K562 (cell line): Measurements from ENCODE around the gene NDRG4. TPM values are rescaled to one million over a fixed set of nuclear protein-coding genes. Genes with fewer than 3 reads are reported as not detected.

Experiments used
- BCOR ChIP-seq: fragments of 450-650 bp; IDR thresholded peaks from 2 replicates; pipeline ENCODE4 v1.6.1; 2016
- CC2D1A ChIP-seq: fragments of 450-650 bp; IDR thresholded peaks from 2 replicates; pipeline ENCODE4 v1.6.1; 2017; ENCODE audit warnings: mild to moderate bottlenecking
- CHD2 ChIP-seq: IDR thresholded peaks from 2 replicates; pipeline ENCODE4 v1.6.1; 2011; ENCODE audit warnings: low read depth, low read length
- DMBX1 ChIP-seq: fragments of 250-450 bp; sonication (Bioruptor Pico); IDR thresholded peaks from 2 replicates; pipeline ENCODE4 v1.8.0; 2022; ENCODE audit warnings: inconsistent platforms, mild to moderate bottlenecking, moderate library complexity, borderline replicate concordance
- ETV1 ChIP-seq: fragments of 450-650 bp; conservative IDR thresholded peaks from 2 replicates; pipeline ENCODE4 v1.6.1; 2016; ENCODE audit warnings: missing genetic modification characterization, control low read depth, low read depth, missing compliant biosample characterization
- KAT2B ChIP-seq: IDR thresholded peaks from one replicate; pipeline ENCODE4 v1.6.1; 2012; ENCODE audit warnings: low read depth, mild to moderate bottlenecking, control low read depth, inconsistent platforms, low read length, moderate library complexity
- KAT8 ChIP-seq: fragments of 450-650 bp; IDR thresholded peaks from 2 replicates; pipeline ENCODE4 v1.6.1; 2016; ENCODE audit warnings: low read depth, mild to moderate bottlenecking
- KDM5B ChIP-seq: fragments of 200-600 bp; sonication (generic); IDR thresholded peaks from 2 replicates; pipeline ENCODE4 v1.6.1; 2012; ENCODE audit warnings: low read depth, mild to moderate bottlenecking, moderate library complexity, low read length, control low read depth, inconsistent platforms; ENCODE audit not compliant: insufficient replicate concordance
- KLF1 ChIP-seq: fragments of 450-650 bp; IDR thresholded peaks from 2 replicates; pipeline ENCODE4 v1.6.1; 2016; ENCODE audit warnings: missing genetic modification characterization, missing compliant biosample characterization
- RBBP5 ChIP-seq: fragments of 200-600 bp; sonication (generic); IDR thresholded peaks from 2 replicates; pipeline ENCODE4 v1.6.1; 2012; ENCODE audit warnings: borderline replicate concordance, mild to moderate bottlenecking, low read length, control low read depth, inconsistent platforms; ENCODE audit not compliant: insufficient read depth, poor library complexity, severe bottlenecking
- SAFB ChIP-seq: fragments of 200-400 bp; formaldehyde crosslinking; IDR thresholded peaks from 2 replicates; pipeline ENCODE4 v1.6.1; 2017; ENCODE audit warnings: low read depth, low read length, borderline replicate concordance
- SETDB1 ChIP-seq: IDR thresholded peaks from one replicate; pipeline ENCODE4 v1.6.1; 2012; ENCODE audit warnings: low read length, control low read depth, inconsistent platforms
- YY1 ChIP-seq, 3 experiments: IDR thresholded peaks; 2 replicates each; pipeline ENCODE4 v1.6.1; 2011; ENCODE audit warnings: low read length in 2 of 3, mild to moderate bottlenecking in 2 of 3, moderate library complexity in 2 of 3, borderline replicate concordance in 1 of 3, control low read depth in 1 of 3, low read depth in 1 of 3; ENCODE audit not compliant: insufficient read depth in 3 of 3, insufficient replicate concordance in 2 of 3, control insufficient read depth in 1 of 3, insufficient read length in 1 of 3; ENCODE audit errors: extremely low read depth in 1 of 3
- ZNF79 ChIP-seq: fragments of 250-450 bp; sonication (Bioruptor Pico); IDR thresholded peaks from 2 replicates; pipeline ENCODE4 v1.4.0; 2020; ENCODE audit warnings: low read depth, mild to moderate bottlenecking, moderate library complexity
- ZZZ3 ChIP-seq: fragments of 450-650 bp; IDR thresholded peaks from 2 replicates; pipeline ENCODE4 v1.6.1; 2016; ENCODE audit warnings: antibody characterized with exemption, mild to moderate bottlenecking, moderate library complexity
- polyA plus RNA-seq, 8 experiments: library from polyadenylated mRNA; depleted of rRNA in 4 of 8; stranded (reverse) in 5 of 8; unstranded in 3 of 8; fragments of >200 nt; fragmentation: Nextera tagmentation in 2 of 8; fragmentation: Illumina TruSeq in 1 of 8; extraction: Ambion mirVana in 2 of 8; extraction: Trizol in 1 of 8; gene quantifications; 2 replicates each; pipeline versions ENCODE4 v1.2.1 to v1.2.3, GENCODE V29; 2011 to 2014; ENCODE audit warnings: inconsistent platforms in 1 of 8, missing spikeins in 1 of 8
- total RNA-seq, 7 experiments: library from RNA; depleted of rRNA in 6 of 7; stranded (reverse); fragments of >200 nt in 6 of 7; fragmentation: Illumina TruSeq in 2 of 7; extraction: Trizol in 2 of 7; gene quantifications; 2 replicates each; pipeline versions ENCODE4 v1.2.1 to v1.2.3, GENCODE V29; 2011 to 2021; ENCODE audit warnings: low replicate concordance in 1 of 7
- TF ChIP-seq, protein P1 (sequence below): fragments of 250-450 bp; sonication (Bioruptor Pico); IDR thresholded peaks from 2 replicates; pipeline ENCODE4 v1.4.0; 2020; ENCODE audit warnings: mild to moderate bottlenecking, moderate library complexity
- TF ChIP-seq, protein P2 (sequence below): sonication (generic); formaldehyde crosslinking; IDR thresholded peaks from 2 replicates; pipeline ENCODE4 v1.8.1; 2023; ENCODE audit warnings: missing genetic modification reagents, mild to moderate bottlenecking, borderline replicate concordance
- TF ChIP-seq, protein P3 (sequence below), 2 experiments: fragments of 450-650 bp in 1 of 2; sonication (generic) in 1 of 2; formaldehyde crosslinking; conservative IDR thresholded peaks; 2 replicates each; pipeline versions ENCODE4 v1.4.0 to v1.8.1; 2020 to 2022; ENCODE audit warnings: mild to moderate bottlenecking in 1 of 2, missing genetic modification reagents in 1 of 2

The NDRG4 gene
- total and polyA plus RNA-seq, 9 of the 15 experiments (the other 6 are each of a cell fraction or from before 2014, with no cell fraction given) = 0.06 to 0.95 (median 0.28) TPM

DNA sequence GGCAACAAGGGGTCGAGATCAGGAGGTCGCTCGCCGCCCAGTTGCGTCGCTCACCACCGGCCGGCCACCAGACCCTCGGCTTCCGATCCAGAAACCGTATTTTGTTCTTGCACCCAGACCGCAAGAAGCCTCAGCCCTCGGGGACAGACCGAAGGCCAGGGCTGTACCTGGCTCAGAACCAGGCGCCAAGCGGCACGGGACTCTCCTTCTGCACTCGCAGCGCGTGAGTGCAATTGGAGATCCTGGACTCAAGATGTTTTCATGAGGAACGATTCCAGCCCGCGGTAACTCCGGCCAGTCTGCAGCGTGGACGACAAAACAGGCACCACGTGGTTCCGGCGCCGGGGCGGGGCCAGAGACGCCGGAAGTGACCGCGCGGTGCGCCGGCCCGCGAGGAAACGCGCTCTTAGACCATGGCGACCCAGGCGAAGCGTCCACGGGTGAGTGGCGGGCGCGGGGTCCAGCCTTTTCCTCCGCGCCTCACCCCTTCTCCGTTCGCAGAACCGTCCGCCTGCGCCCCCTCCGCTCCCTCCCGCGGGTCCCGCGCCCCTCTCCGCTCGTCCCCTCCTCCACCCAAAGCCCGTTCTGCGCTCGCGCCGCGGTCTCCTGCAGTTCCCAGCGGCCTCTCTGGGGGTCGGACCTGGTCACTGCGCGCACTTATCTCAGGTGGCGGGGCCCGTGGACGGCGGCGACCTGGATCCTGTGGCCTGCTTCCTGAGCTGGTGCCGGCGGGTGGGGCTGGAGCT, 15.4 kb downstream of the NDRG4 start, which contains the start of gene SETD6 (continued):
- TF ChIP-seq, protein P1, sequence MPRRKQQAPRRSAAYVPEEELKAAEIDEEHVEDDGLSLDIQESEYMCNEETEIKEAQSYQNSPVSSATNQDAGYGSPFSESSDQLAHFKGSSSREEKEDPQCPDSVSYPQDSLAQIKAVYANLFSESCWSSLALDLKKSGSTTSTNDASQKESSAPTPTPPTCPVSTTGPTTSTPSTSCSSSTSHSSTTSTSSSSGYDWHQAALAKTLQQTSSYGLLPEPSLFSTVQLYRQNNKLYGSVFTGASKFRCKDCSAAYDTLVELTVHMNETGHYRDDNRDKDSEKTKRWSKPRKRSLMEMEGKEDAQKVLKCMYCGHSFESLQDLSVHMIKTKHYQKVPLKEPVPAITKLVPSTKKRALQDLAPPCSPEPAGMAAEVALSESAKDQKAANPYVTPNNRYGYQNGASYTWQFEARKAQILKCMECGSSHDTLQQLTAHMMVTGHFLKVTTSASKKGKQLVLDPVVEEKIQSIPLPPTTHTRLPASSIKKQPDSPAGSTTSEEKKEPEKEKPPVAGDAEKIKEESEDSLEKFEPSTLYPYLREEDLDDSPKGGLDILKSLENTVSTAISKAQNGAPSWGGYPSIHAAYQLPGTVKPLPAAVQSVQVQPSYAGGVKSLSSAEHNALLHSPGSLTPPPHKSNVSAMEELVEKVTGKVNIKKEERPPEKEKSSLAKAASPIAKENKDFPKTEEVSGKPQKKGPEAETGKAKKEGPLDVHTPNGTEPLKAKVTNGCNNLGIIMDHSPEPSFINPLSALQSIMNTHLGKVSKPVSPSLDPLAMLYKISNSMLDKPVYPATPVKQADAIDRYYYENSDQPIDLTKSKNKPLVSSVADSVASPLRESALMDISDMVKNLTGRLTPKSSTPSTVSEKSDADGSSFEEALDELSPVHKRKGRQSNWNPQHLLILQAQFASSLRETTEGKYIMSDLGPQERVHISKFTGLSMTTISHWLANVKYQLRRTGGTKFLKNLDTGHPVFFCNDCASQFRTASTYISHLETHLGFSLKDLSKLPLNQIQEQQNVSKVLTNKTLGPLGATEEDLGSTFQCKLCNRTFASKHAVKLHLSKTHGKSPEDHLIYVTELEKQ (CRISPR knock-in tag) = no peak
- TF ChIP-seq YY1 (IDR thresholded peaks at IDR 0.05; ENCODE audit: borderline replicate concordance in 1 of 3, control insufficient read depth in 1 of 3, extremely low read depth in 1 of 3, insufficient read depth in 3 of 3, insufficient read length in 1 of 3, insufficient replicate concordance in 2 of 3, low read depth in 1 of 3, low read length in 2 of 3) = peak in 2 of 3 experiments; percentile 55 to 86
- no peak for TF ChIP-seq BCOR
- no peak for TF ChIP-seq ZZZ3
- peak; percentile 85 for TF ChIP-seq ETV1 (tag)
- TF ChIP-seq RBBP5 = peak; percentile 76
- TF ChIP-seq KAT8 = no peak
- no peak for TF ChIP-seq DMBX1 (CRISPR knock-in tag)
- TF ChIP-seq, protein P2, sequence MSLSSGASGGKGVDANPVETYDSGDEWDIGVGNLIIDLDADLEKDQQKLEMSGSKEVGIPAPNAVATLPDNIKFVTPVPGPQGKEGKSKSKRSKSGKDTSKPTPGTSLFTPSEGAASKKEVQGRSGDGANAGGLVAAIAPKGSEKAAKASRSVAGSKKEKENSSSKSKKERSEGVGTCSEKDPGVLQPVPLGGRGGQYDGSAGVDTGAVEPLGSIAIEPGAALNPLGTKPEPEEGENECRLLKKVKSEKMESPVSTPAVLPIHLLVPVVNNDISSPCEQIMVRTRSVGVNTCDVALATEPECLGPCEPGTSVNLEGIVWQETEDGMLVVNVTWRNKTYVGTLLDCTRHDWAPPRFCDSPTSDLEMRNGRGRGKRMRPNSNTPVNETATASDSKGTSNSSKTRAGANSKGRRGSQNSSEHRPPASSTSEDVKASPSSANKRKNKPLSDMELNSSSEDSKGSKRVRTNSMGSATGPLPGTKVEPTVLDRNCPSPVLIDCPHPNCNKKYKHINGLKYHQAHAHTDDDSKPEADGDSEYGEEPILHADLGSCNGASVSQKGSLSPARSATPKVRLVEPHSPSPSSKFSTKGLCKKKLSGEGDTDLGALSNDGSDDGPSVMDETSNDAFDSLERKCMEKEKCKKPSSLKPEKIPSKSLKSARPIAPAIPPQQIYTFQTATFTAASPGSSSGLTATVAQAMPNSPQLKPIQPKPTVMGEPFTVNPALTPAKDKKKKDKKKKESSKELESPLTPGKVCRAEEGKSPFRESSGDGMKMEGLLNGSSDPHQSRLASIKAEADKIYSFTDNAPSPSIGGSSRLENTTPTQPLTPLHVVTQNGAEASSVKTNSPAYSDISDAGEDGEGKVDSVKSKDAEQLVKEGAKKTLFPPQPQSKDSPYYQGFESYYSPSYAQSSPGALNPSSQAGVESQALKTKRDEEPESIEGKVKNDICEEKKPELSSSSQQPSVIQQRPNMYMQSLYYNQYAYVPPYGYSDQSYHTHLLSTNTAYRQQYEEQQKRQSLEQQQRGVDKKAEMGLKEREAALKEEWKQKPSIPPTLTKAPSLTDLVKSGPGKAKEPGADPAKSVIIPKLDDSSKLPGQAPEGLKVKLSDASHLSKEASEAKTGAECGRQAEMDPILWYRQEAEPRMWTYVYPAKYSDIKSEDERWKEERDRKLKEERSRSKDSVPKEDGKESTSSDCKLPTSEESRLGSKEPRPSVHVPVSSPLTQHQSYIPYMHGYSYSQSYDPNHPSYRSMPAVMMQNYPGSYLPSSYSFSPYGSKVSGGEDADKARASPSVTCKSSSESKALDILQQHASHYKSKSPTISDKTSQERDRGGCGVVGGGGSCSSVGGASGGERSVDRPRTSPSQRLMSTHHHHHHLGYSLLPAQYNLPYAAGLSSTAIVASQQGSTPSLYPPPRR (CRISPR knock-in tag) = no peak
- no peak for TF ChIP-seq ZNF79 (CRISPR knock-in tag)
- peak; percentile 75 for TF ChIP-seq SAFB
- TF ChIP-seq KDM5B = peak; percentile 79
- no peak for TF ChIP-seq KAT2B
- no peak for TF ChIP-seq SETDB1
- TF ChIP-seq, protein P3, sequence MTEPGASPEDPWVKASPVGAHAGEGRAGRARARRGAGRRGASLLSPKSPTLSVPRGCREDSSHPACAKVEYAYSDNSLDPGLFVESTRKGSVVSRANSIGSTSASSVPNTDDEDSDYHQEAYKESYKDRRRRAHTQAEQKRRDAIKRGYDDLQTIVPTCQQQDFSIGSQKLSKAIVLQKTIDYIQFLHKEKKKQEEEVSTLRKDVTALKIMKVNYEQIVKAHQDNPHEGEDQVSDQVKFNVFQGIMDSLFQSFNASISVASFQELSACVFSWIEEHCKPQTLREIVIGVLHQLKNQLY (CRISPR knock-in tag; conservative IDR thresholded peaks at IDR 0.05) = no peak
- TF ChIP-seq CHD2 = 0 out of 2 replicates have a peak, but pooled peaks have one; percentile 13
- peak; percentile 63; the same call in 1 of the 2 replicates for TF ChIP-seq KLF1
- TF ChIP-seq CC2D1A = no peak
